HG03039 (cell line): Measurements from ENCODE around the gene GNB5.

Source experiments
- ATAC-seq: cut with Tn5 transposase; IDR thresholded peaks from one replicate; pipeline ENCODE4 v1.9.1; 2021; ENCODE audit warnings: mild to moderate bottlenecking, moderate library complexity; ENCODE audit not compliant: unreplicated experiment

GNB5 gene

GRCh38 chr15:52146776-52147175 lies 44.4 kb downstream of the GNB5 start:
- ATAC-seq = no peak

GRCh38 chr15:52146261-52146660 lies 44.9 kb downstream of the GNB5 start:
- no peak for ATAC-seq

GRCh38 chr15:52144656-52145178 lies 46.5 kb downstream of the GNB5 start:
- ATAC-seq = no peak

- ATAC-seq = no peak
These were observed 47.3 kb downstream of the GNB5 start for GRCh38 chr15:52143873-52144272.

GRCh38 chr15:52140646-52141045 lies 50.5 kb downstream of the GNB5 start:
- no peak for ATAC-seq

GRCh38 chr15:52139599-52140462 lies 51.4 kb downstream of the GNB5 start:
- no peak for ATAC-seq

GRCh38 chr15:52137432-52138357 lies 53.5 kb downstream of the GNB5 start:
- no peak for ATAC-seq

- ATAC-seq = no peak
These were observed 54.7 kb downstream of the GNB5 start for GRCh38 chr15:52136442-52136980.

- ATAC-seq = no peak
These were observed 56.6 kb downstream of the GNB5 start for GRCh38 chr15:52134502-52135144.

GRCh38 chr15:52133510-52134220 lies 57.5 kb downstream of the GNB5 start:
- ATAC-seq = no peak

GRCh38 chr15:52132066-52132465 lies 59.1 kb downstream of the GNB5 start:
- ATAC-seq = no peak

GRCh38 chr15:52128568-52128967 lies 62.6 kb downstream of the GNB5 start:
- ATAC-seq = no peak

GRCh38 chr15:52124270-52124880 lies 66.8 kb downstream of the GNB5 start:
- no peak for ATAC-seq

GRCh38 chr15:52121896-52122295 lies 69.3 kb downstream of the GNB5 start:
- no peak for ATAC-seq

- no peak for ATAC-seq
These were observed 70.2 kb downstream of the GNB5 start for GRCh38 chr15:52121006-52121405.

- no peak for ATAC-seq
These were observed 70.7 kb downstream of the GNB5 start for GRCh38 chr15:52120488-52120887.

- no peak for ATAC-seq
These were observed 72.0 kb downstream of the GNB5 start for GRCh38 chr15:52118969-52119749.

- no peak for ATAC-seq
These were observed 73.6 kb downstream of the GNB5 start for GRCh38 chr15:52117549-52117948.
